ENCODE results near the gene SPATA7.

GRCh38 chr14:88426271-88426670 is 40.8 kb downstream of the SPATA7 start:
- TF ChIP-seq CTCF (IDR thresholded peaks at IDR 0.05; ENCODE audit: borderline replicate concordance, extremely low read depth, low read length, poor library complexity, severe bottlenecking) = no peak
- no peak for TF ChIP-seq EZH2 (IDR thresholded peaks at IDR 0.05; ENCODE audit: borderline replicate concordance, low read depth, low read length, severe bottlenecking)
